Activated naive CD8-positive, alpha-beta T cell treated with anti-CD3 and anti-CD28 coated beads for 36 hours (primary cell): ENCODE results near the gene HCN2. TPM values are rescaled to one million over a fixed set of nuclear protein-coding genes. Genes with fewer than 3 reads are reported as not detected.
A peak's percentile ranks its signal among the peaks of the same experiment; 100 is the strongest.
"Not testable (repeated sequence)": the region's sequence is repeated elsewhere in the genome, so short reads cannot be mapped to it uniquely, and the experiment has no call there.

Experiments
- DNase-seq: peaks from one replicate; pipeline ENCODE4 v3.0.0; 2021
- H3K27ac Mint-ChIP-seq: one replicate; pipeline ENCODE4 v1.8.0; 2022; ENCODE audit warnings: mild to moderate bottlenecking, moderate library complexity, mixed read lengths
- H3K27me3 Mint-ChIP-seq: one replicate; pipeline ENCODE4 v1.8.0; 2022; ENCODE audit warnings: mild to moderate bottlenecking, mixed read lengths
- H3K36me3 Mint-ChIP-seq: one replicate; pipeline ENCODE4 v1.8.0; 2021; ENCODE audit warnings: mild to moderate bottlenecking, mixed read lengths
- H3K4me1 Mint-ChIP-seq: one replicate; pipeline ENCODE4 v1.8.0; 2021; ENCODE audit warnings: mixed read lengths
- H3K4me3 Mint-ChIP-seq: one replicate; pipeline ENCODE4 v1.8.0; 2022; ENCODE audit warnings: mild to moderate bottlenecking, moderate library complexity, mixed read lengths
- H3K9me3 Mint-ChIP-seq: one replicate; pipeline ENCODE4 v1.8.0; 2022; ENCODE audit warnings: mixed read lengths
- total RNA-seq, 2 experiments: library from RNA; stranded (reverse); gene quantifications; one replicate each; pipeline ENCODE4 v1.2.3, GENCODE V29; 2021

HCN2 gene
- total RNA-seq, 2 experiments from 2014 or later = 0.31 to 0.34 TPM

DNA sequence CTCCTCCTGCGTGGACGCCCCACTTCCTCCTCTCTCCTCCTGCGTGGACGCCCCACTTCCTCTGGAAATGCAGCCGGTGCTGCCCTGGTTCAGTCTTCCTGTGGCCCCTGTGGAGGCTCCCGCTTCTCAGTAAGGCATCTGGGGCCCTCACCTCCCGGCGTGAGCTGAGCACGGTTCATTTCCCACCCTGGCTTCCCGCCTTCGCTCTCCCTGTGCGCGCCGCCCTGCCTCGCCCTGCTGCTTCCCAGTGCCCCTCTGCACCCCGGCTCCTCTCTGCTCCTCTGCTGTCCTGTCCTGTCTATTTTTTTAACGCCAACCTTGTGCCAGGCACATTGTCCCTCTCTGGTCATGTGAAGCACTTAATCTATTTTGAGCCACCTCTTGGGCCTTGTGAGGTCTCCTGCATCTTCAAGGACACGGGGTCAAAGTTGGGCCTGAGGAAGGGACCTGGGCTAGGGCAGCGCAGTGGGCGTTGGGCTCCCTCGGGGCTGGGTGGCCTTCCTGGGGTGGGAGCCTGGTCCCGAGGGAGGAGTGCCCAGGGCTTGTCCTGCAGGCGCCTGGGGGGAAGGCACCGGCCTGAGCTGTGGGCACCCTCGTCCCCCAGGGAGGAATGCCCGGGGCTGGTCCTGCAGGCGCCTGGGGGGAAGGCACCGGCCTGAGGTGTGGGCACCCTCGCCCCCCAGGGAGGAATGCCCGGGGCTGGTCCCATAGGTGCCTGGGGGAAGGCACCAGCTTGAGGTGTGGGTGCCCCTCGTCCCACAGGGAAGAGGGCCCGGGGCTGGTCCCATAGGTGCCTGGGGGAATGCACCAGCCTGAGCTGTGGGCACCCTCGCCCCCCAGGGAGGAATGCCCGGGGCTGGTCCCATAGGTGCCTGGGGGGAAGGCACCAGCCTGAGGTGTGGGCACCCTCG is 13.0 kb downstream of the HCN2 start:
- H3K9me3 Mint-ChIP-seq = peaks cover 3% of the 10 kb centered on the region
- H3K36me3 Mint-ChIP-seq = no peaks in the 10 kb centered on the region
- DNase-seq = no peak
- peaks cover 2% of the 10 kb centered on the region for H3K4me1 Mint-ChIP-seq
- H3K27me3 Mint-ChIP-seq = no peaks in the 10 kb centered on the region
- no peak overlapping the region for H3K27ac Mint-ChIP-seq
- H3K4me3 Mint-ChIP-seq = no peak overlapping the region

DNA sequence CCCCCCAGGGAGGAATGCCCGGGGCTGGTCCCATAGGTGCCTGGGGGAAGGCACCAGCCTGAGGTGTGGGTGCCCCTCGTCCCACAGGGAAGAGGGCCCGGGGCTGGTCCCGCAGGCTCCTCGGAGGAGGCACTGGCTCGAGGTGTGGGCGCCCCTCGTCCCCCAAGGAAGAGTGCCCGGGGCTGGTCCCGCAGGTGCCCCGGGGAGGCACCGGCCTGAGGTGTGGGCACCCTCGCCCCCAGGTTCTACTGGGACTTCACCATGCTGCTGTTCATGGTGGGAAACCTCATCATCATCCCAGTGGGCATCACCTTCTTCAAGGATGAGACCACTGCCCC is 13.6 kb downstream of the HCN2 start:
- not testable (repeated sequence) for H3K4me3 Mint-ChIP-seq, H3K4me1 Mint-ChIP-seq, H3K9me3 Mint-ChIP-seq, H3K36me3 Mint-ChIP-seq, H3K27ac Mint-ChIP-seq, H3K27me3 Mint-ChIP-seq, DNase-seq

DNA sequence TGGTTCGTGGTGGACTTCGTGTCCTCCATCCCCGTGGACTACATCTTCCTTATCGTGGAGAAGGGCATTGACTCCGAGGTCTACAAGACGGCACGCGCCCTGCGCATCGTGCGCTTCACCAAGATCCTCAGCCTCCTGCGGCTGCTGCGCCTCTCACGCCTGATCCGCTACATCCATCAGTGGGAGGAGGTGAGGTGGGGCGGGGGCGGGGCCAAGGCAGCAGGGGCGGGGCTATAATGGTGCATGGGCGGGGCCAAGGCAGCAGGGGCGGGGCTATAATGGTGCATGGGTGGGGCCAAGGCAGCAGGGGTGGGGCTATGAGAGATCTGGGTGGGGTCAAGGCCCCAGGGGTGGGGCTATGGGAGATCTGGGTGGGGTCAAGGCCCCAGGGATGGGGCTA is 14.1 kb downstream of the HCN2 start:
- not testable (repeated sequence) for H3K27ac Mint-ChIP-seq, H3K36me3 Mint-ChIP-seq, H3K27me3 Mint-ChIP-seq, H3K4me3 Mint-ChIP-seq, DNase-seq, H3K4me1 Mint-ChIP-seq, H3K9me3 Mint-ChIP-seq

DNA sequence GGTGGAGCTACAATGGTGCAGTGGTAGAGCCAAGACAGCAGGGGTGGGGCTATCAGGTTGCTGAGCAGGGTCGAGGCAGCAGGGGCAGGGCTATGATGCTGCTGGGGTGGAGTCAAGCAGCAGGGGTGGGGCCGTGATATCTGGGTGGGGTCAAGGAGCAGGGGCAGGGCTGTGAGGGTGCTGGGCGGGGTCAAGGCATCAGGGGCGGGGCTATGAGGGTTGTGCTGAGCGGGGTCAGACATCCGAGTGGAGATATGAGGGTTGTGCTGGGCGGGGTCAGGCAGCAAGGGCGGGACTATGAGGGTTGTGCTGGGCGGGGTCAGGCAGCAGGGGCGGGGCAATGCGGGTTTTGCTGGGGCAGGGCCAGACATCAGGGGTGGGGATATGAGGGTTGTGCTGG is 14.7 kb downstream of the HCN2 start:
- H3K4me1 Mint-ChIP-seq = peaks cover 2% of the 10 kb centered on the region

DNA sequence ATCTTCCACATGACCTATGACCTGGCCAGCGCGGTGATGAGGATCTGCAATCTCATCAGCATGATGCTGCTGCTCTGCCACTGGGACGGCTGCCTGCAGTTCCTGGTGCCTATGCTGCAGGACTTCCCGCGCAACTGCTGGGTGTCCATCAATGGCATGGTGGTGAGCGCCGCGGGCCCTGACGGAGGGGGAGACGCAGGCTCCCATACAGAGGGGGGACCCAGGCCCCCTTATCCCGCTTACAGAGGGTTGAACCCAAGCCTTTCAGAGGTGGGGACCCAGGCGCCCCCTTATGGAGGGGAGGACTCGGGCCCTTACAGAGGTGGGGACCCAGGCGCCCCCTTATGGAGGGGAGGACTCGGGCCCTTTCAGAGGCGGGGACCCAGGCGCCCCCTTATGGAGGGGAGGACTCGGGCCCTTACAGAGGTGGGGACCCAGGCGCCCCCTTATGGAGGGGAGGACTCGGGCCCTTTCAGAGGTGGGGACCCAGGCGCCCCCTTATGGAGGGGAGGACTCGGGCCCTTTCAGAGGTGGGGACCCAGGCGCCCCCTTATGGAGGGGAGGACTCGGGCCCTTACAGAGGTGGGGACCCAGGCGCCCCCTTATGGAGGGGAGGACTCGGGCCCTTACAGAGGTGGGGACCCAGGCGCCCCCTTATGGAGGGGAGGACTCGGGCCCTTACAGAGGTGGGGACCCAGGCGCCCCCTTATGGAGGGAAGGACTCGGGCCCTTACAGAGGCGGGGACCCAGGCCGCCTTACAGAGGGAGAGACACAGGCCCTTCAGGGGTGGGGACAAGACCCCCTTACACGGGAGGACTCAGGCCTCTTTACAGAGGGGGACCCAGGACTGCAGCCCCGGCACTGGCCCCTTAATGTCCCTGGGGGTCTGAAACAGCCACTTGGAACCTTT is 15.6 kb downstream of the HCN2 start:
- Mint-ChIP-seq H3K4me3 (peak overlapping the region; percentile 73), H3K27ac (peak overlapping the region; percentile 75)
- peak; percentile 57 for DNase-seq
- not testable (repeated sequence) for H3K4me1 Mint-ChIP-seq, H3K36me3 Mint-ChIP-seq, H3K27me3 Mint-ChIP-seq, H3K9me3 Mint-ChIP-seq

More for the DNA sequence above, 14.7 kb downstream of the HCN2 start:
- no peak overlapping the region for H3K27ac Mint-ChIP-seq
- peak; percentile 67 for DNase-seq
- H3K4me3 Mint-ChIP-seq = no peak overlapping the region
- no peaks in the 10 kb centered on the region for H3K27me3 Mint-ChIP-seq
- no peaks in the 10 kb centered on the region for H3K36me3 Mint-ChIP-seq
- H3K9me3 Mint-ChIP-seq = peaks cover 3% of the 10 kb centered on the region

DNA sequence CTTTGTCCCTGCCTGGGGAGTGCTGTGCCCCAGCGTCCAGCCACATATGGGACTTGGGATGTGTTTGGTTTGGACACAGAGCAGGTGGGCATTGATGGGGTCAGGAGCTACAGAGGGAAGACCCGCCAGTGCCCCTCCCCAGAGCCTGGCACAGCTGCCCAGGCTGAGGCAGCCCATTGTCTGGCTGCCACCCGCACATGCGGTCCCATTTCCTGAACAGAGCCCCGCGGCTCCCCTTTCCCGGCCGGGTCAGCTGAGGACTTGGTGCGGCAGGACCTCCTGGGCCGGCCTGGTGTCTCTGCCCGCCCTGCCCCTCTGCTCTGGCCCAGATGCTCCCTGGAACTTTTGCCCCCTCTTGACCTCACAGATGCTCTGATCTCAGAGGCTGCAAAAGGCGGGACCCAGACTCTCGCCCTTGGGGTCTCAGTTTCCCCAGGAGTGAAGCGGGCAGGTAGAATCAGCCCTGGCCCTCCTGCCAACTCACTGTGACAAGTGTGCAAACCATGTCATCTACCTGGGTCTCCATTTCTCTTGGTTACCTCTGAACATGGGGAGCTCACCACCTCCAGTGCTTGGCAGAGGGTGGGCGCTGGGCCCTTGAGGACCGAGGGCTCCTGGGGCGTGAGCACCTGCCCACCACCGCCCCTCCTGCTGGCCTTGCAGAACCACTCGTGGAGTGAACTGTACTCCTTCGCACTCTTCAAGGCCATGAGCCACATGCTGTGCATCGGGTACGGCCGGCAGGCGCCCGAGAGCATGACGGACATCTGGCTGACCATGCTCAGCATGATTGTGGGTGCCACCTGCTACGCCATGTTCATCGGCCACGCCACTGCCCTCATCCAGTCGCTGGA is 17.8 kb downstream of the HCN2 start:
- peaks cover 3% of the 10 kb centered on the region for H3K9me3 Mint-ChIP-seq
- no peaks in the 10 kb centered on the region for H3K27me3 Mint-ChIP-seq
- H3K4me3 Mint-ChIP-seq = no peak overlapping the region
- no peak overlapping the region for H3K27ac Mint-ChIP-seq
- H3K4me1 Mint-ChIP-seq = peaks cover 12% of the 10 kb centered on the region
- DNase-seq = no peak
- H3K36me3 Mint-ChIP-seq = peaks cover 2% of the 10 kb centered on the region

DNA sequence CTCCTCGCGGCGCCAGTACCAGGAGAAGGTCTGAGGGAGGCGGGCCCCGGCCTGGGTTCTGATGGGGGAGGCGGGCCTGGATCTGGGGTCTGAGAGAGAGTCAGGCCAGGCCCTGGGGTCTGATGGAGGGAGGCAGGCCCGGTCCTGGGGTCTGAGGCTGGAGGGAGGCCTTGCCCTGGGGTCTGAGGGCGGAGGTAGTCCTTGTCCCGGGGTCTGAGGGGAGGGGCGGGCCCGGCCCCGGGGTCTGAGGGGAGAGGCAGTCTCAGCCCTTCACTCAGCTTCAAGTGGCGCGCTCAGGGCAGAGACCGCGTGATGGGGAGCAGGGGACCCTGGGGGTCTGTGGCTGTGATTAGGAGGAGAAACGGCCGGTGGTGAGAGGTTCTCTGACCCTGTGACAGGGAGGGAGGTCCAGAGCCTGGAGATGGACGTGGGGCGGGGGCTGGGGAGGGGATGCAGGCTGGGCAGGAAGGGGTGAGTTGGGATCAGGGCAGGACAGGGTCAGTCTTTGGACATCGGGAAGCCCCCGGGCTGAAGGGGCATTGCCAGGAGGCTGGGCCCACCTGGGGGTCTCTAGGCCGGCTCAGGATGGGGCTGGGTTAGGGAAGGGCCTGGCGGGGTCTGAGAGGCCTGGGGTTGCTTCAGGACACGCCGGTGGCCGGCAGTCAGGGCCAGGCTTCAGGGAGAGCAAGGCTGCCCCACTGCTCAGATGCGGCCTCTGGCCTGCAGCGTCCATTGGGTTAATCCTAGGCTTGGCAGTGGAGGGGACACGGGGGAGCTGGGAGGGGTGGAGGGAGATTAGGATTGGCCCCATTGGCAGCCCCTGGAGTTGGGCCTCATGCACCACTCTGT is 18.7 kb downstream of the HCN2 start:
- peak overlapping the region; percentile 60 for H3K4me3 Mint-ChIP-seq
- no peak overlapping the region for H3K27ac Mint-ChIP-seq
- peaks cover 3% of the 10 kb centered on the region for H3K9me3 Mint-ChIP-seq
- H3K27me3 Mint-ChIP-seq = no peaks in the 10 kb centered on the region
- peaks cover 14% of the 10 kb centered on the region for H3K4me1 Mint-ChIP-seq
- peaks cover 2% of the 10 kb centered on the region for H3K36me3 Mint-ChIP-seq
- no peak for DNase-seq

DNA sequence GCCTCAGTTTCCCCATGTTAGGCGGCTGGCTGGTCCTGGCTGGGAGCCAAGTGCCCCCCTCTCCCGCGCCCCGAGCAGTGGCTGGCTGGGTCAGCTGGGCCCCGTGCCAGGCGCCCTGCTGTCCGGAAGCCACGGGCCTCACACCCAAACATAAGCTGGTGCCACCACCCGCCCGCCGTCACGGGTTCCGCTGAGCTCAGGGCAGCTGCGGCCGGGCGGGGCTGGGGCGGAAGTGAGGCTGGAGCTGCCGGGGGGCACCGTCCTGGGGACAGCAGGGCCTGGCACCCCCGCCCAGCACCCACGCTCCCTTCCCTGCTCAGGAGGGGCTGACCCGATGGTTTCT is 19.3 kb downstream of the HCN2 start:
- Mint-ChIP-seq H3K36me3 (peaks cover 2% of the 10 kb centered on the region), H3K4me3 (no peak overlapping the region), H3K27me3 (no peaks in the 10 kb centered on the region), H3K9me3 (peaks cover 3% of the 10 kb centered on the region), H3K4me1 (peaks cover 14% of the 10 kb centered on the region), H3K27ac (no peak overlapping the region)
- no peak for DNase-seq

DNA sequence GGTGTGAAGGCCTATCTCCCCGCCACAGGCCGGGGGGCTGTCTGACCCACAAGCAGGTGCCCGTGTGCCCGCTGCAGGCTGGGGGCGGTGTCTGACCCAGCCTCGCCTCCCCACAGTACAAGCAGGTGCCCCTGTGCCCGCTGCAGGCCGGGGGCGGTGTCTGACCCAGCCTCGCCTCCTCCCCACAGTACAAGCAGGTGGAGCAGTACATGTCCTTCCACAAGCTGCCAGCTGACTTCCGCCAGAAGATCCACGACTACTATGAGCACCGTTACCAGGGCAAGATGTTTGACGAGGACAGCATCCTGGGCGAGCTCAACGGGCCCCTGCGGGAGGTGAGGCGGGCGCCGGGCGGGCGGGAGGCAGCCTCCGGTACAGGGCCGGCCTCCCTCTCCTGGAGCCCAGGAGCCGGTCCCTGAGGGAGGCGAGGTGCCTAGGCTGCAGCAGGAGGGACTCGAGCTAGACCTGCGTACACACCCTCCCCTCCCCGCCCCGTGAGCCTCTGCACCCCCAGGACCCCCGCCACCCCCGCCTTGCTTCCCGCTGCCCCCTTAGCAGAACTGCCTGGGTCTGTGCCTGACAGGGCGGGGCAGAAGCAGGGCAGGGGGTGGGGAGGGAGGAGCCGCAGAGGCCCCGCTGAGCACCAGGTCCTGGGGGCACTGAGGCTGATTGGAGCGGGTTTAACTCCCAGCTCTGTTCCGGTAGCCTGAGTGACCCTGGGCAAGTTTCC is 20.6 kb downstream of the HCN2 start:
- Mint-ChIP-seq H3K27ac (peak overlapping the region; percentile 96), H3K27me3 (no peaks in the 10 kb centered on the region), H3K4me3 (peak overlapping the region; percentile 82), H3K36me3 (peaks cover 2% of the 10 kb centered on the region), H3K4me1 (peaks cover 12% of the 10 kb centered on the region), H3K9me3 (no peaks in the 10 kb centered on the region)
- DNase-seq = peak; percentile 50

DNA sequence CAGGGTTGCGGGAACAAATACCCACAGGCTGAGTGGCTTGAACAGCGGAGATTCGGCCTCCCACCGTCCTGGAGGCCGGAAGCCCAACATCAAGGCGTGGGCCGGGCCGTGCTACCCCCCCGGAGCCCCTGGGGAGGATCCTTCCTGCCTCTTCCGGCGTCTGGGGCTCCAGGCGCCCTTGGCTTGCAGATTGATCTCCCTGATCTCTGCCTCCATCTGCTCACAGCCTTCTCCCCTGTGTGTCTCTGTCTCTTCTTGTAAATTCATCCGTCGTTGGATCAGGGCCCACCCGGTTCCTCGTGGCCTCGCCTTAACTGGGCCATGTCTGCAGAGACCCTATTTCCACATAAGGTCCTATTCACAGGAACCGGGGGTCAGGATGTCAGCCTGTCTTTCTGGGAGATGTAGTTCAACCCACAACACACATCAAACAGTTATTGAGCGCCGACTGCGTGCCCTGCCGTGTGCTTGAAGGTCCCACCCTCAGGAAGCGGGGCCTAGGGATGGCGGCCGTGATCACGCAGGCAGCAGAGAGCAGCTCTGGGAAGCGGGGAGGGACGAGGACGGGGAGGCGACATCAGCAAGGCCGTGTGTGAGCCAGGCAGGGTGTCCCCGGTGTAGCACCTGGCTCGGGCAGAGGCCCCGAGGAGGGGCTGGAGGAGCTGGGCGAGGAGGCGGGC is 21.3 kb downstream of the HCN2 start:
- H3K27me3 Mint-ChIP-seq = peaks cover 4% of the 10 kb centered on the region
- peak overlapping the region; percentile 96 for H3K27ac Mint-ChIP-seq

DNA sequence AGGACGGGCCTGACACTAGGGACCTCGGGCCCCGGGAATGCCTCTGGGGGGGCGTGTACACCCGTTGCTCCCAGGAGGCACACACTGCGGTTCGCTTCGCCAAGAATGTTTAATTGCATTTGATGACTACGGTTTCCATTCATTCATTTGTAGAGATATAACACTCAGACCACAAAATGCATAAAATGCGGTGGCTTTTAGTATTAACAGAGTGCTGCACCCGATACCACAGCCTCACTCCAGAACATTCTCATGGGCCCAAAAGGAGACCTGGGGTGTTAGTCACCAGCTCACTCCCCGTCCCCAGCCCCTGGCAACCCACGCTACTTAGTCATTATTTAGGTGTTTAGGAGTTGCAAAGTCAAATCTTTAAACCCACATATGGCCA is 21.8 kb downstream of the HCN2 start:
- peak overlapping the region; percentile 37 for H3K4me3 Mint-ChIP-seq
- H3K36me3 Mint-ChIP-seq = peaks cover 6% of the 10 kb centered on the region
- H3K4me1 Mint-ChIP-seq = peaks cover 14% of the 10 kb centered on the region
- peak overlapping the region; percentile 96 for H3K27ac Mint-ChIP-seq
- peak; percentile 71 for DNase-seq
- peaks cover 4% of the 10 kb centered on the region for H3K27me3 Mint-ChIP-seq
- no peaks in the 10 kb centered on the region for H3K9me3 Mint-ChIP-seq

More for the DNA sequence above, 21.3 kb downstream of the HCN2 start:
- peaks cover 14% of the 10 kb centered on the region for H3K4me1 Mint-ChIP-seq
- H3K36me3 Mint-ChIP-seq = peaks cover 6% of the 10 kb centered on the region
- H3K4me3 Mint-ChIP-seq = peak overlapping the region; percentile 82
- DNase-seq = peak; percentile 75
- no peaks in the 10 kb centered on the region for H3K9me3 Mint-ChIP-seq

DNA sequence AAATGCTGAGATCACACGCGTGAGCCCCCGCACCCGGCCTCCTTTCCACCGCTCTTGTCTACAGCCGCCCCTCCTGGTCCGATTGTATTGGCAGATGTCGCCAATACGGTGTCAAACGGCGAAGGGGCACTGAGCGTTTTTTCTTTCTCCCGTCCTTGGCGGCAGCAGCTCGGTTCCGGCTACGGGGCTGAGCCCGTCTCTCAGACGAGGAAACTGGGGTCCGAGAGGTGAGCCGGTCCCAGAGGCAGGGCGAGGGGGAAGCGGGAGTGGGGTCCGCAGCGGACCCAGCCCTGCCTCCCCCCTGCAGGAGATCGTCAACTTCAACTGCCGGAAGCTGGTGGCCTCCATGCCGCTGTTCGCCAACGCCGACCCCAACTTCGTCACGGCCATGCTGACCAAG is 23.3 kb downstream of the HCN2 start:
- Mint-ChIP-seq H3K36me3 (peaks cover 10% of the 10 kb centered on the region), H3K27me3 (peaks cover 4% of the 10 kb centered on the region), H3K27ac (no peak overlapping the region), H3K4me3 (no peak overlapping the region), H3K9me3 (no peaks in the 10 kb centered on the region), H3K4me1 (peaks cover 14% of the 10 kb centered on the region)
- no peak for DNase-seq
